ENCODE results near the gene PUDP.

The PUDP gene

DNA sequence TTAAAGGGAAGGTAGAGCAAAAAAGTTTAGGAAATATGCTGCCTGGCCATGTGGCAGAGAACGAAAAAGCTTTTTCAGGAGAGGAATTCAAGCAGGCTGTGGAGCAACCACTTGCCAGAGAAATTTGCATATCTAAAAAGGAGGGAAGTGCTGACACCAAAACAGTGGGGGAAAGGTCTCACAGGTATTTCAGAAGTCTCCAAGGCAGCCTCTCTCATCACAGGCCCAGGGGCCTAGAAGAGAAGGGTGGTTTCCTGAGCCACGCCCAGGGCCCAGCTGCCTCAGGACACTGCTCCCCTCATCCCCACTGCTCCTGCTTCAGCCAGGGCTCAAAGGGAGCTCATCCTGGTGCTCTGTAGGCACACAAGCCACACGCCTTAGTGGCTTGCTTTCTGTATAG, 30.4 kb downstream of the PUDP start:
- DNase-seq (ENCODE audit: extremely low read depth, low read depth) = no peak
- no peak for TF ChIP-seq CTCF (IDR thresholded peaks at IDR 0.05; ENCODE audit: low read depth, low read length)

DNA sequence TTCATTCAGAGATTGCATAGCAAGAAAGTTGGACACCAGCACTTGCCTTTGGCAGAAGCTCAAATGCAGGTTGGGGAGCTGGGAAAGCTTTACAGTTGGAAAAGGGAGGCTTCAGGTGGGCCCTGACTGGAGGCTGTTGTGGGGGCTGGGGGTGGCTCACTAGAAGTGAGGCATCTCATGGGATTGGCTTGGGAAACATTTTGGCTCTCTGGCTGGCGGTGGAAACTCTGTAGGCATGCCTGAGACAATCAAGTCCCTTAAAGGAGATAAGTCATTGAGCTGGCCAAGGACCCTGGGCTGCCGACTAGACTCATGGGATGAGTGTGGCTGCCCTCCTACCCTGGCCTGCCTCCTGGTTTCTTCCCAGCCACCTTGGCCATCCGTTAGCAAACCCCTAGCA, 31.9 kb downstream of the PUDP start:
- no peak for TF ChIP-seq CTCF (IDR thresholded peaks at IDR 0.05; ENCODE audit: low read depth, low read length)
- DNase-seq (ENCODE audit: extremely low read depth, low read depth) = no peak

DNA sequence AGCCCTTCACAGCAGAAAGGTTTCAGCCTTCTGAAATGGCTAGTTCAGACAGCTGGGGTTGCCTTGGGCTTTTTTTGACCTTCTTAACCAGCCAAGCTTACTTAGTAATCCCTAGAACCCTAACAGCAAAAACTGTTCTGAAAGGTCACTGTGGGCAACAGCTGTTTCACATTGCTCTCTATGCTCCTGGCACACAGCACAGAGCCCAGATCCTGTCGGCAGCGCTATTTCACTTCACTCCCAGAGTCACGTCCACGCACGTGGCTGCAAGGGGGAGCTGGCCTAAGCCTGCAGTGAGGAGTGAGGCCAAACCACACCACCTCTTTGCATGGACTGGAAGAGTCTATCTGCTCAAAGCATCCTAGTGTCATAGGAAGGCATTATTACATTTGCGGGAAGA, 32.4 kb downstream of the PUDP start:
- no peak for TF ChIP-seq CTCF (IDR thresholded peaks at IDR 0.05; ENCODE audit: low read depth, low read length)
- no peak for DNase-seq (ENCODE audit: extremely low read depth, low read depth)

GRCh38 chrX:7112071-7112470, 35.9 kb downstream of the PUDP start:
- TF ChIP-seq CTCF (IDR thresholded peaks at IDR 0.05; ENCODE audit: low read depth, low read length) = no peak
- no peak for DNase-seq (ENCODE audit: extremely low read depth, low read depth)

DNA sequence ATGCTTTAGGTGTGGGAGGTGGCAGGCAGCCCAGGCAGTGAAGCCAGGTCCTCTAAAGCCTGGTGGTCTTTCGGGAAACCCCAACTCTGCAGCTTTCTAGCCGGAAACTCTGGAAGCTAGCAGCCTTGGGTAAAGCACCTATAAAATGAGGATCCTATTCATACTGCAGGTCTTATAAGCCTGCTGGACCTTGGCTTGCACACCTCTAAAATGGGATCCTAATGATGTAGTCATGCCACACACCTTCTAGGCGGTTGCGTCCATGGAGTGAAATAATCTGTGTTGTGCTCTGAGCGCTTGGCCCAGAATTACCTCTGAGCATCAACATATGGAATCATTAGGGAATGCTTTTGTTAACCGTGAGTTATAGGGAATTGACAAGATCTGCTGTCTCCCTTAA, 36.4 kb downstream of the PUDP start:
- no peak for DNase-seq (ENCODE audit: extremely low read depth, low read depth)
- no peak for TF ChIP-seq CTCF (IDR thresholded peaks at IDR 0.05; ENCODE audit: low read depth, low read length)

DNA sequence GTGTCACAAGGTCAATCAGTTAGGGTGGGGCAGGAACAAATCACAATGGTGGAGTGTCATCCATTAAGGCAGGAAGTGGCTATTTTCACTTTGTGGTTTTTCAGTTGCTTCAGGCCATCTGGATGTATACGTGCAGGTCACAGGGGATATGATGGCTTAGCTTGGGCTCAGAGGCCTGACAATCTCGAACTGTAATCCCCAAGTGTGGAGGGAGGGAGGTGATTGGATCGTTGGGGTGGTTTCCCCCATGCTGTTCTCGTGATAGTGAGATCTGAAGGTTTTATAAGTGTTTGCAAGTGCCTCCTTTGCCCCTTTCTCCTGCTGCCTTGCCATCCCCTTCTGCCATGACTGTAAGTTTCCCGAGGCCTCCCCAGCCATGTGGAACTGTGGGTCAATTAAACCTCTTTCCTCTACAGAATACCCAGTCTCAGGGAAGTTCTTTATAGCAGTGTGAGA, 37.1 kb downstream of the PUDP start:
- no peak for TF ChIP-seq CTCF (IDR thresholded peaks at IDR 0.05; ENCODE audit: low read depth, low read length)
- DNase-seq (ENCODE audit: extremely low read depth, low read depth) = no peak

DNA sequence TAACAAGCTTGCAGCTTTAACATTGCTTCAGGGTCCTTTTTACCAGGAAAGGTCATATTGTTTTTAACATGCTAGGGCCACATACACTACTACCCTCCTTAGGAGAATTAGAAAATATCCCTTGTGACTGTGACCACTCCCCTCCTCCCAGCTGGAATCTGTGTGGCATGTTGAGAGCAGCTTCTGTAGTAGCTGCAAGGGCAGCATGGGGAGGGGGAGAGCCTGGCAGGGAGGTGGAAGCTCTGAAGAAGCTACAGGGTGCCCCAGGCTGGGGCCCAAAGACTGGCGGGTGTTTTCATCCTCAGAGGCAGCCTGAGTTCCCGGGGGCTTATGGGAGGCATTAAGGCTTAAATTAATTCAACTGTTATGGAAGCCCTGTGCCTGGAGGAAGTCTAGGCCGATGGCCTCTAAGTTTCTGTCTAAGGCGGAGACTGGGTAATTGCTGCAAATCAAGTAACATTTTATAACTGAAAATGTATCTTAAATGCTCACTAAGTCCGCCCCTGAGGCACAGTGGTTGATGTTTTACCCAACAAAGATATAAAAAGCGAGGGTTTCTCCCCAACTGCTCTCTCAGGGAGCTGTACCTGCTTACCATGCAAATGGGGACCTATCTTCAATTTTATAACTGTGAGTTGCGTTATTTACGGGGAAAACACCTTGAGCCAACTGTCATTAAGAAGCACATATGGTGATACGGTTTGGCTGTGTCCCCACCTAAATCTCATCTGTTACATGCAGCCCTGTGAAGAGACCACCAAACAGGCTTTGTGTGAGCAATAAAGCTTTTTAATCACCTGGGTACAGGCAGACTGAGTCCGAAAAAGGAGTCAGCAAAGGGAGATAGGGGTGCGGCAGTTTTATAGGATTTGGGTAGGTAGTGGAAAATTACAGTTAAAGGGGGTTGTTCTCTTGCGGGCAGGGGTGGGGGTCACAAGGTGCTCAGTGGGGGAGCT, 37.8 kb downstream of the PUDP start:
- TF ChIP-seq CTCF (IDR thresholded peaks at IDR 0.05; ENCODE audit: low read depth, low read length) = no peak
- DNase-seq (ENCODE audit: extremely low read depth, low read depth) = no peak

Measured in AG09319 (cell line).